ENCODE measurements around the gene PDE4D.

DNA sequence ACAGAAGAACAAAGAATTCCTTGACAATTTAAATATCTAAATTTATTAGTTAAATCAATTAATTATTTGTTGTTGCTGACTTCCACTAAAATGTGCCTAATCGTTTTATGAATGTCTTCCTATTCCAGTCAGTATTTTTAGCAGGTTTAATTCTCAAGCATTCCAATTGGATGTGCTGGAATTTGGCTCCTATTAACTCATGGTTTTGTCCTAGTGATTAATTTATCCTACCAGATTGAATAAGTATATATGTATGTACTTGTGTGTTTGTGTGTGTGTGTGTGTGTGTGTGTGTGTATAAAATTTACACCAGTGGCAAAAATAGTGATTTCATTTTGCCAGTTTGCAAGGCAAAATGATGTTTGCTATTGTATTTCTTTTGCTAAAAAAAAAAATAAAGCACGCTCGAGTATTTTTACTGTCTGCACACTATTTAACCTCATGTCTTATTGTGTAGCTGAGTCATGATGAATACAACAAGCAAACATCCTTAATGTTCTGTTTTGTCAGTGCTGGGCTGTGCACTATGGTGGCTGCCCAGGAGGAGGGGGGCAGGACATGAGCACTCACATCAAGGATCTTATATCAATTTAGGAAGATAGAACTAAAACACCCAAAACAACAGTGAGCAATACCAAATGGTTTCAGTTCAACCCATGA, 375.5 kb downstream of the PDE4D start:
- no peak for TF ChIP-seq EZH2 (IDR thresholded peaks at IDR 0.05; ENCODE audit: borderline replicate concordance, low read length)
- TF ChIP-seq, protein P1, sequence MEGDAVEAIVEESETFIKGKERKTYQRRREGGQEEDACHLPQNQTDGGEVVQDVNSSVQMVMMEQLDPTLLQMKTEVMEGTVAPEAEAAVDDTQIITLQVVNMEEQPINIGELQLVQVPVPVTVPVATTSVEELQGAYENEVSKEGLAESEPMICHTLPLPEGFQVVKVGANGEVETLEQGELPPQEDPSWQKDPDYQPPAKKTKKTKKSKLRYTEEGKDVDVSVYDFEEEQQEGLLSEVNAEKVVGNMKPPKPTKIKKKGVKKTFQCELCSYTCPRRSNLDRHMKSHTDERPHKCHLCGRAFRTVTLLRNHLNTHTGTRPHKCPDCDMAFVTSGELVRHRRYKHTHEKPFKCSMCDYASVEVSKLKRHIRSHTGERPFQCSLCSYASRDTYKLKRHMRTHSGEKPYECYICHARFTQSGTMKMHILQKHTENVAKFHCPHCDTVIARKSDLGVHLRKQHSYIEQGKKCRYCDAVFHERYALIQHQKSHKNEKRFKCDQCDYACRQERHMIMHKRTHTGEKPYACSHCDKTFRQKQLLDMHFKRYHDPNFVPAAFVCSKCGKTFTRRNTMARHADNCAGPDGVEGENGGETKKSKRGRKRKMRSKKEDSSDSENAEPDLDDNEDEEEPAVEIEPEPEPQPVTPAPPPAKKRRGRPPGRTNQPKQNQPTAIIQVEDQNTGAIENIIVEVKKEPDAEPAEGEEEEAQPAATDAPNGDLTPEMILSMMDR (conservative IDR thresholded peaks at IDR 0.05 in 1 of 2, IDR thresholded peaks at IDR 0.05 in 1 of 2; ENCODE audit: extremely low read depth in 1 of 2, insufficient read depth in 1 of 2, low read depth in 1 of 2, low read length in 2 of 2) = no peak
